ENCODE measurements around the gene FGF19.

FGF19 gene

GRCh38 chr11:69658626-69659450, 45.0 kb downstream of the FGF19 start:
- H3K36me3 ChIP-seq (ENCODE audit: insufficient read depth, low read length): 0 out of 2 replicates have a peak, but pooled peaks cover under 1% of the 10 kb centered on the region
- no peaks in the 10 kb centered on the region for H3K4me1 ChIP-seq (ENCODE audit: insufficient read depth, low read length)
- no peak overlapping the region for H2AFZ ChIP-seq (ENCODE audit: low read depth, low read length)
- H3K27me3 ChIP-seq (ENCODE audit: insufficient read depth, low read length, poor library complexity): no peaks in the 10 kb centered on the region
- peaks cover 3% of the 10 kb centered on the region; the same call in 1 of the 2 replicates for H4K20me1 ChIP-seq (ENCODE audit: insufficient read depth, low read length)
- H3K9ac ChIP-seq (ENCODE audit: low read depth, low read length): no peak overlapping the region
- TF ChIP-seq EZH2 (IDR thresholded peaks at IDR 0.05; ENCODE audit: borderline replicate concordance, low read depth, low read length, severe bottlenecking) (no peak), CTCF (IDR thresholded peaks at IDR 0.05; ENCODE audit: borderline replicate concordance, extremely low read depth, low read length, poor library complexity, severe bottlenecking) (no peak)
- H3K4me2 ChIP-seq (ENCODE audit: insufficient read depth, low read length): no peak overlapping the region
- no peaks in the 10 kb centered on the region for H3K9me3 ChIP-seq (ENCODE audit: insufficient read depth, low read length, severe bottlenecking)
- DNase-seq: no peak
- no peaks in the 10 kb centered on the region for H3K79me2 ChIP-seq (ENCODE audit: insufficient read depth, low read length)
- no peak for ATAC-seq (ENCODE audit: insufficient read depth, low read depth)
- H3K27ac ChIP-seq (ENCODE audit: low read length): no peak overlapping the region
- H3K4me3 ChIP-seq (ENCODE audit: low read depth in 1 of 2, low read length in 2 of 2): no peak overlapping the region

GRCh38 chr11:69657911-69658625, 45.8 kb downstream of the FGF19 start:
- no peak for ATAC-seq (ENCODE audit: insufficient read depth, low read depth)
- Histone ChIP-seq H2AFZ (ENCODE audit: low read depth, low read length) (no peak overlapping the region), H3K4me1 (ENCODE audit: insufficient read depth, low read length) (no peaks in the 10 kb centered on the region), H3K79me2 (ENCODE audit: insufficient read depth, low read length) (no peaks in the 10 kb centered on the region), H3K4me3 (ENCODE audit: low read depth in 1 of 2, low read length in 2 of 2) (no peak overlapping the region), H3K4me2 (ENCODE audit: insufficient read depth, low read length) (no peak overlapping the region), H4K20me1 (ENCODE audit: insufficient read depth, low read length) (peaks cover 3% of the 10 kb centered on the region; the same call in 1 of the 2 replicates), H3K9ac (ENCODE audit: low read depth, low read length) (no peak overlapping the region), H3K27me3 (ENCODE audit: insufficient read depth, low read length, poor library complexity) (no peaks in the 10 kb centered on the region), H3K9me3 (ENCODE audit: insufficient read depth, low read length, severe bottlenecking) (no peaks in the 10 kb centered on the region), H3K27ac (ENCODE audit: low read length) (no peak overlapping the region), H3K36me3 (ENCODE audit: insufficient read depth, low read length) (no peaks in the 10 kb centered on the region)
- TF ChIP-seq CTCF (IDR thresholded peaks at IDR 0.05; ENCODE audit: borderline replicate concordance, extremely low read depth, low read length, poor library complexity, severe bottlenecking) (no peak), EZH2 (IDR thresholded peaks at IDR 0.05; ENCODE audit: borderline replicate concordance, low read depth, low read length, severe bottlenecking) (no peak)
- DNase-seq: no peak

GRCh38 chr11:69657456-69657910, 46.3 kb downstream of the FGF19 start:
- Histone ChIP-seq H3K4me2 (ENCODE audit: insufficient read depth, low read length) (no peak overlapping the region), H3K4me3 (ENCODE audit: low read depth in 1 of 2, low read length in 2 of 2) (no peak overlapping the region), H3K36me3 (ENCODE audit: insufficient read depth, low read length) (no peaks in the 10 kb centered on the region), H3K27ac (ENCODE audit: low read length) (no peak overlapping the region), H3K4me1 (ENCODE audit: insufficient read depth, low read length) (no peaks in the 10 kb centered on the region), H3K27me3 (ENCODE audit: insufficient read depth, low read length, poor library complexity) (no peaks in the 10 kb centered on the region), H4K20me1 (ENCODE audit: insufficient read depth, low read length) (peaks cover 3% of the 10 kb centered on the region; the same call in 1 of the 2 replicates), H3K79me2 (ENCODE audit: insufficient read depth, low read length) (no peaks in the 10 kb centered on the region), H3K9me3 (ENCODE audit: insufficient read depth, low read length, severe bottlenecking) (no peaks in the 10 kb centered on the region), H3K9ac (ENCODE audit: low read depth, low read length) (no peak overlapping the region), H2AFZ (ENCODE audit: low read depth, low read length) (no peak overlapping the region)
- TF ChIP-seq EZH2 (IDR thresholded peaks at IDR 0.05; ENCODE audit: borderline replicate concordance, low read depth, low read length, severe bottlenecking) (no peak), CTCF (IDR thresholded peaks at IDR 0.05; ENCODE audit: borderline replicate concordance, extremely low read depth, low read length, poor library complexity, severe bottlenecking) (no peak)
- ATAC-seq (ENCODE audit: insufficient read depth, low read depth) (no peak), DNase-seq (no peak)
